ENCODE data around the gene CD72.
A peak's percentile ranks its signal among the peaks of the same experiment; 100 is the strongest.

The CD72 gene, protein sequence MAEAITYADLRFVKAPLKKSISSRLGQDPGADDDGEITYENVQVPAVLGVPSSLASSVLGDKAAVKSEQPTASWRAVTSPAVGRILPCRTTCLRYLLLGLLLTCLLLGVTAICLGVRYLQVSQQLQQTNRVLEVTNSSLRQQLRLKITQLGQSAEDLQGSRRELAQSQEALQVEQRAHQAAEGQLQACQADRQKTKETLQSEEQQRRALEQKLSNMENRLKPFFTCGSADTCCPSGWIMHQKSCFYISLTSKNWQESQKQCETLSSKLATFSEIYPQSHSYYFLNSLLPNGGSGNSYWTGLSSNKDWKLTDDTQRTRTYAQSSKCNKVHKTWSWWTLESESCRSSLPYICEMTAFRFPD

DNA sequence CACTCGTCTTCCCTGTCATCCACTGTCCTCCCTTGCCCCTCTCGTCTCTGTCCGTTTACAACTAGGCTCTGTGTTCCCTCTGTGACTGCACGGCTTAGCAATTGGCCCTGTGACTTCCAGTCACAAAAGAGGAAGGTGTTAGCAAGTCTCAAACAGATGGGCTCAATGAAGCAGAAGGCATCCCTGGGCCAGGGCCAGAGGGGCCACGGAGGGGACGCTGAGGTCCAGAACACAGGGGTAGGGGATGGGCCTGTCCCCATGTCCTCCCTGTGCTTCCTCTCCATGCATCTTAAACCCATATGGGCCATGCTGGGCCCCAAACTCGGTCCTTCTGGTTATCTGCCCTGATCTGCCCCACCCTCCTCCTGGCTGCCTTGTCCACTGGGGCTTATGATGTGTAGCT, at the start of gene CD72:
CD72 (minus strand) TSS at position 89 of the 403 bp plus-strand sequence. CDS start 110 bp downstream, outside the sequence.
- no peak for DNase-seq

DNA sequence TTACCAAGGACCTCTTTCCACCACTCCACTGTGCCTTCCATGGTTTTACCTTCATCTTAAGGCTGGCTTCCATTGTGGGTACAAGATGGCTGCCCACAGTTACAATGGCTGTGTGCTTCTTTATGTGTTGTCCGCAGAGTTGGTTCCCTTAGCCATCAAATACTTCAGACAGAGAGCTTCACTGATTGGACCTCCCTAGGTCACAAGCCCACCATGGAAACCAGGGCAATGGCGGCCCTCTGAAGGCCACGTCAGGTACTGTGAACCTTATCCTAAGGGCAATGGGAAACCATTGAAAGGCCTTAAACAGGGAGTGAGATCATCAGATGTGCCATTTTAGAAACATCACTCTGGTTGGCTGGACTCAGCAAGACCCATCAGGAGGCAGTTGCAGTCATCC, 49.7 kb upstream of the CD72 start:
- no peak for DNase-seq

DNA sequence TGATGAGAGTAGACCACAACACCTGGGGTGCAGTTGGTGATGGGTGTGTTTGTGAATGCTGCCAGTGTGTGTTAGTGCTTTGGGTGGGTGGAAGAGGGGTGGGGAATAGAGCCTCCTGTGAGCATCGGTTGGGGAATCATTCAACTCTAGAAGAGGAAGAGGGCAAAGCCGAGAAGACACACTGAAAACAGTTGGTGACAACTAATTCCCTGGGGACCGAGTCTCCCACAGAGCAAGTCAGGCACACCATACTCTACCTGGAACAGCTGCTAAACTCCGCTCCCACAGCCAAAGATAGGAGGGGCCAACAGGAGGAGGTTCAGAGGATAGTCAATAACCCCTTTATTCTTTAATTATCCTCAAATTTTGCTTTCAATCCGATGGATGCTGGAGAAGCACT, 48.3 kb upstream of the CD72 start:
- no peak for DNase-seq

DNA sequence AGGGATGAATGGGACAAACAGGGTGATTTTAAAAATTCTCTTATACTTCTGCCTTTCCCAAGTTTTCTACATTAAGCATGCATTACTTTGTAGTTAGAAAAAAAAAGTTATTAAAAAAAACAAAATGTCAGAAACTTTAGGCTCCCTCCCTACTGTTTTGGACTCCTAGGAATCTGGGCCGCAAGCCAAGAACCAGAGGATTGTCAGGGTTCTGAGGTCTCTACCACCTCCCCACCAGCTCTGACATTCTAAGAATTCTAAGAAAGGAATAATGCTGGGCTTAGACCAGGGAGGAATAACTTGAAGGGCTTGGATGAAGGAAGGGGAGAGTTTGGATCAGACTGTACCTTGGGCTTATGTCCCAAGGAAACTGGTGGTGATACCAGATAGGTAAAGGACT, 47.8 kb upstream of the CD72 start:
- DNase-seq = no peak

DNA sequence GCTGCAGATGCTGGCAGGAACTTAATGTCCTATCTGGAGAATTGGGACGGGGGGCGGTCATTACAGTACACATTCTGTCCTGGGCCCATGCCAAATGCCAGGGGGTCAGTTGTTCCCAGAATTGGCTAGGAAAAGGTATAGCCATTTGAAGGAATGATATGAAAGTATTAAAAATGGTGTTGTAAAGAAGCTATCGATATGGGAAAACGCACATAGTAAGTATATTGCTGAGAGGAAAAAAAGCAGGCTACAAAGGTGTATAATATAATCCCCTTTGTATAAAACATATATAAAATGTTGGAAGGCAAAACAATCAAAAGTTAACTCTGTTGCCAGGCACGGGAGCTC, 47.2 kb upstream of the CD72 start:
- no peak for DNase-seq

DNA sequence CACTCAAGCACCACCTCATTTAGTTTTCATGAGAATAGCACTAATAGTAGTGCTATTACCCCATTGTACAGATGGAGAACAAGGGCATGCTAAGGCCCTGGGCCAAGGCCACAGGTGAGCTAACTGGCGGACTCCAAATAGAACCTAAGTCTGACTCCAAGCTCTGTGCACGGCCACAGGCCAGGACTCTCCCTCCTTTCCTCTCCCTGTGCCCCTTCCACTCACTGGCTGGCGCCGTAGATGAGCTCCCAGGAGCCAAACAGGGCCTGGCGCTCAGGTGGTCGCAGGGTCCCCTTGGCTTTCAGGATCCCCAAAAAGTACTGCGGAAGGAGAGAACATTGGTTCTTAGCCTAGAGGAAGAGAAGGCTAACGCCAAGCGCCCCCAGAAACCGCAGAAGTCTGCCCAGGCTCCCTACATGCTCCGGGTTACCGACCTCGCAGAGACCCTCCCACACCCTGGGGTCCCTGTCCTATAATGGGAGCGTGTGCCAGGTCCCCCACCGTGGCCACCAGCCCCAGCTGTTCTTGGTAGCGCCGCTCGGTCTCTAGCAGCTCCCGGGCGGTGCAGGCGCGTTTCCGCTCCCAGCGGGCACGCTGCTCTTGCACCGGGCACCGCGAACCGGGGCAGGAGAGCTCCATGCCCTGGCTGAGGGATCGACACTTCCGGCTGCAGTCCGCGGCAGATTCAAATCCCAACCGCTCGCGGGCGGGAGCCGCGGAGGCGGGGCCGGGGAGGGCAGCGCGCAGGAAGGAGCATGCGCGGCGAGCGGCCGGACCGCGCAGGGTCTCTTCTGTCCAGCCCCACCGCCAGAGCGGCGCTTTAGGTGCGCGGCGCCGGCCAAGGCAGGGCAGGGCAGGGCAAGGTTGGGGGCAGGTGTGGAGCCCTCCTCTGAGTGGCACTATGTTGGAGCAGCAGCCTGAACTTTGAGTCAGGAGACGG, 46.6 kb upstream of the CD72 start, which contains the start of gene ARHGEF39:
ARHGEF39 (minus strand) TSS at position 665 of the 940 bp plus-strand sequence; CDS start at position 639, 26 bp downstream.
- peak; percentile 89 for DNase-seq

DNA sequence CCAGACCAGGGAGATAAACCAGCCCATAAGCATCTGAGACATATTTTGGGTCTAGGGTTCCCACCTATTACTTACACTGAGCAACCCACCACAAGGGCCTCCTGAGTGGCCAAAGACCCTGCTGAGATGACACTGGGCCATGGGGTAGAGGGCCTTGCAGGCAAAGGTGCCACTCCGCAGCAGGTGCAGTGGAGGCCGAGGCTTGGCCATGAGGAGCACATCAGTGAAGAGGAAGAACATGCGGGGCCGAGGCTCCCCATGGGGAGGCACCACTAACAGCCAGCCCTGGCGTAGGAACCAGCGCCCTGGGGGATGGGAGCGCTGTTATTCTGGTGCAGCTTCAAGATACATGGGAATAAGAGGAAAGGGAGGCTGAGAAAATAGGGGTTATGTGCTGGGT, 44.2 kb upstream of the CD72 start:
- DNase-seq = no peak

DNA sequence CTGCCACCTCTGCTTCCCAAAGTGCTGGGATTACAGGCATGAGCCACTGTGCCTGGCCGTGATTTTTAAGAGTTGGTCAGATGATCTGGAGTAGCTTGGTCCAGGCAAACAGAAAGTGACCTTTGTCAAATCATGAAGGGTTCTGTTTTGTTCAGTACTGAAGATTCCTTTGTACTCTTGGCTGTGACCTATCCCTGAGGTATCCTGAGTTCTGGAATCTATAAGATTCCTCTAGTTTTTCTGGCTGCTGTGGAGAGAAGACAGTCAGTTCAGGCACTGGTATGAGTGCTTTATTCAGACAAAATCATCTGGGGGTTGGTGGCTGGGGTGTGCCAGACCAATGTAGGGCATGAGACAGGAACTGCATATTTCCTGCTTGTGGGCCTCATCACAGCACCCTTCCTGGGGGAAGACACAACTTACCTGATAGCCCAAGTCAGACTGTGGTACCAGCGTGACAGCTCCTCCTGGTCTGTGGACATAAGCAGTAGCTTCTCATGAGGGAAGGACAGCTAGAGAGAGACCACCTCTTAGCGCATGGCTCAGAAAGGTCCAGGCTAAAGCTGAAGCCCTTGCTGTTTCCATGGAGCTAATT, 43.6 kb upstream of the CD72 start:
- DNase-seq = no peak

DNA sequence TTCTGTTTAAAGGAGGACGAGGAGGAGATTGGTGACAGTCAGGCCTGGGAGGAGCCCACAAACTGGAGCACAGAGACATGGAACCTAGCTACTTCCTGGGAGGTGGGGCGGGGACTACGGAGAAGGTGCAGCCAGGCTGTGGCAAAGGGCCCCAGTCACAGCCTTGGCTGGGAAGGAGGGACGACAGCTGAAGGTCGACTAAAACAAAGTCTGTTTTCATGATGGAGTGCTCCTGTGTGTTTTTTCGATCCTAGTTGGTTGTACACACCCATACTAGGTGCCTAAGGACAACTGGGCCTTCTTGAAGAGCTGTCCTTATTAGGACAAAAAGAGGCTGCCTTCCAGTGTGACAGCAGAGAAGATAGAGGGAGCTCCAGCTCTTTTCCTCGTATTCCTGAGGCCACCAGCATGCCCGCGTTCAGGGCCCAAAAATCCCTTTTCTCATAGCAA, 42.8 kb upstream of the CD72 start:
- no peak for DNase-seq

DNA sequence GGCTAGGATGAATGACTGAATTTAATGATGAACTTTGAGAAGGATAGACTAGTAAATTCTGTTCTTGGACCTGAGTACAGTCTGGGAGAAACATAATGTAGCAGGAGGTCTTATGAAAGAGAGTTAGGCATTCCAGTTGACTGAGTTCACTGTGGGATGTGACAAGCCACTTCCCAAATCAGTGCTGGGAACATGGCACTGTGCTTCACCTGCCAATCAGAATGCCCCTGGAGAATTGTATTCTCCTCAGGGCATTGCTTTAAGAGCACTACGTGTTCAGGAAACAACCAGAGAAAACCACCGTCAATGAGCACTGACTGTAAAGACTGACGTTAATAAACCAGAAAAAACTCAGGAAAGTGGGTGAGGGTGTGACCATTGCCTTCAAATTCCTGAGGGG, 41.1 kb upstream of the CD72 start:
- DNase-seq = no peak

DNA sequence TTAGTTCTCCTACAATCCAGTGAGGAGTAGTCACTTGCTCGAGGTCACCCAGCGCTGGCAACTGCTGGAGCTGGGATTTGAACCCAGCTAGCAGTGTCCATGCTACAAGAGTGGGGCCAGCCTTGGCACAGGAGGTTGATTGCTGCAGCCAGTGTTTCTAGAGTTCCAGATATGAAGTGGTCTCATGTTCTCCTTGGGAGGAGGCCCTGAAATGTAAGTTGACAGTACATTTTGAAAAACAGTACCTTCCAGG, 40.7 kb upstream of the CD72 start:
- DNase-seq = no peak

DNA sequence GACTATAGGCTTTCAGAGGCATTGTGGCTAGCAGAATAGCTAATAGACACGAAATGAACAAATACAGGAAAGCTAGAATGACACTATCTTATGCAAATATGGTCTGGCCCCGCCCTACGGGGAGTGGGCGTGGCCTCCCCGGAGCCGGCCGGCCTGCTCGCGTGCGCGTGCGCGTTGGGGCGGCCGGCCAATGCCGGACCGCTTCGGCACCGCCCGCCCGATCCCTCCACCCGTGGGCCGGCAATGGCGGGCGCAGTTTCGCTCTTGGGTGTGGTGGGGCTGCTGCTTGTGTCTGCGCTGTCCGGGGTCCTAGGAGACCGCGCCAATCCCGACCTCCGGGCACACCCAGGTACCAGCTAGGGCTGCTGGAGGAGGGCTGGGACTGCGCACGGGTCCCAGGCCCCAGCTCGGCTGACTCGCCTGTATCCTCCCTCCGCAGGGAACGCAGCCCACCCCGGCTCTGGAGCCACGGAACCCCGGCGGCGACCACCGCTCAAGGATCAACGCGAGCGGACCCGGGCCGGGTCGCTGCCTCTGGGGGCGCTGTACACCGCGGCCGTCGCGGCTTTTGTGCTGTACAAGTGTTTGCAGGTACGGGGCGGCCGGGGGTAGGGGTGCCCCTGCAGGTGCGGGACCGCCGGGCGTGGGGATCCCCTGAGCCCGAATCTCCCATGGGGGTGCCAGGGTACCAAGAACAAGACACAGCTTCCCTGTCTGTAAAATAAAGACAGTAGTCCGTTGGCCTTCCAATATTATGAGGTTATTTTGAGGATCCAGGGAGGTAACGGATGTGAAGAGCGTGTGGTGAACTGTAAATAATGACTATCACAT, 40.1 kb upstream of the CD72 start, which contains the start of gene CCDC107:
CCDC107 (plus strand) TSS at position 156 of the 831 bp plus-strand sequence; CDS start at position 244, 88 bp downstream.
- peak; percentile 93 for DNase-seq

DNA sequence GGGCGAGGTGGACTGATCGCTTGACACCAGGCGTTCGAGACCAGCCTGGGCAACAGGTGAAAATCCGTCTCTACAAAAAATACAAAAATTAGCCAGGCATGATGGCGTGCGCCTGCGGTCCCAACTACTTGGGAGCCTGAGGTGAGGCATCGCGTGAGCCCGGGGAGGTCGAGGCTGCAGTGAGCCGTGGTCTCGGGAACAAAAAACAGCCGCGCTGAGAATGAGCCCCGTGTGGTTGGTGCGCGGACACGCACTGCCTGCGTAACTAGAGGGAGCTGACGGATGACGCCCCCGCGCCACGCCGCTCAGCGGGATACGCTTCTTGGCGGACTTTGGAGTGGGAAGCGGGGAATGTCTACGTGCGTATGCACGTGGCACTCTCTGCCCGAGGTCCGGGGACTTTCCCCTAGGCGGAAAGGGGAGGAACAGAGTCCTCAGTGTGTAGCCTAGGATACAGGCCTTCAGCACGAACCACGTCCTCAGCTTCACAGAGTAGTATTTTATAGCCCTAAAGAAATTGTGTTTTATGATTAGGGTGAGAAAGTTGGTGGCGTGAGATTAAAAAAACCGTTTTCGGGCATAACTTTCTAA, 39.4 kb upstream of the CD72 start, which contains the start of gene RMRP:
RMRP (minus strand) TSS at position 474 of the 591 bp plus-strand sequence.
- DNase-seq = peak; percentile 96

DNA sequence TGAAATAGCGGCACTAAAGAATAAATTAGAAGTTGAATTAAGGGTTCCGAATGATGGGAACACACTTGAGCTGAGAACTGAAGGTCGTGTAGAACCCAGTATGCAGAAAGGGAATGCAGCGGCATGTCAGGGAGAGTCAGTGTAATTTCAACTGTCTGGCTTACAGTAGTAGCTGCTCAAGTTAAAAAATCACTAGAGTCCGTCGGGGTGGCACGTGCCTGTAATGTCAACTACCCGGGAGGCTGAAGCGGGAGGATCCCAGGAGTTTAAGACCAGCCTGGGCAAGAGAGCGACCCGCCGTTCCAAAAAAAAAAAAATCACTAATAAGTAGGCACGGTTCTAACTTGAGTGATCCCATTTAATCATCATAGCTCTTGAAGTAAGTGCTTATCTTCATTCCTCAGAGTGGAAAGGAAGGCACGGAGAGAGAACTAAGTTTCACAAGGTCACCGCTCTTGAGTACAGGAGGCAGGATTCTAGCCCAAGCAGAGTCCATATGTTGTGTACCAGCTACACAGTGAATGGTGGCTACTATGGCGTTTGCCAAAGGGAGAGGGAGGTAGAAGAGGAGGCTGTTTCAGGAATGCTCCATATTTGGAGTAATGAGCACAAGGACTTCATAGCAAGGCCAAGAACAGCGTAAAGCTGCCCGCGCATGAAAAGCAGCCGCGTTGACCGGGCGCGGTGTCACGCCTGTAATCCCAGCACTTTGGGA, 38.8 kb upstream of the CD72 start:
- DNase-seq = no peak

DNA sequence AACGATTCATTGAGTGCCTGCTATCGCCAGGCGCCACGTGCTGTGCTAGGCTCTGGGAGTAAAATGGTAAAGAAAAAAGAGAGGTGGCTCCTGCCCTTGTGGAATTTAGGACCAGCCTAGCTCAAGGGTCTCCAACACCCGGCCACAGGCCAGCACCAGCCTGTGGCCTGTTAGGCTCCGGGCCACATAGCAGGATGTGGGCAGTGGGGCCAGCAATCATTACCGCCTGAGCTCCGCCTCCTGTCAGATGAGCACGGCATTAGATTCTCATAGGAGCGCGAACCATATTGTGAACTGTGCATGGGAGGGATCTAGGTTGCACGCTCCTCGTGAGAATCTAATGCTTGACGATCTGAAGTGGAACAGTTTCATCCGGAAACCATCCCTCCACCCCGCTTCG, 38.1 kb upstream of the CD72 start:
- no peak for DNase-seq

DNA sequence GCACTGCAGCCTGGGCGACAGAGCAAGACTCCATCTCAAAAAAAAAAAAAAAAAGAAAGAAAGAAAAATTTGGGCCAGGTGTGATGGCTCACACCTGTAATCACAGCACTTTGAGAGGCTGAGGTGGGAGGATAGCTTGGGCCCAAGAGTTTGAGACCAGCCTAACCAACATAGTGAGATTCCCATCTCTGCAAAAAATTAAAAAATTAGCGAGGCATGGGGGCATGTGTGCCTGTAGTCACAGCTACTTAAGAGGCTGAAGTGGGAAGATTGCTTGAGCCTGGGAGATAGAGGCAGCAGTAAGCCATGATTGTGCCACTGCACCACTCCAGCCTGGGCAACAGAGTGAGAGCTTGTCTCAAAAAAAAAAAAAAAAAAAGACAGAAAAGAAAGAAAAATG, 35.4 kb upstream of the CD72 start:
- DNase-seq = no peak

DNA sequence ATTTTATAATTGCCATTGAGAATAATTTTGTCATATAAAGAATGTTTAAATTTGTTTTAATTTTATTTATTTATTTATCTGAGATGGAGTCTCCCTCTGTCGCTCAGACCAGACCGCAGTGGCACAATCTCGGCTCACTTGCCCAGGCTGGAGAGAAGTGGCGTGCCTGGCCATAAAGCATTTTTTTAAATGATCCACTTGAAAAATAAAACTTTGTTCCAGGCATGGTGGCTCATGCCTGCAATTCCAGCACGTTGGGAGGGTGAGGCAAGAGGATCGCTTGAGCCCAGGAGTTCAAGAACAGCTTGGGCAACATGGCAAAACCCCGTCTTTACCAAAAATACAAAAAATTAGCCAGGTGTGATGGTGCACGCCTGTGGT, 34.6 kb upstream of the CD72 start:
- DNase-seq = no peak

DNA sequence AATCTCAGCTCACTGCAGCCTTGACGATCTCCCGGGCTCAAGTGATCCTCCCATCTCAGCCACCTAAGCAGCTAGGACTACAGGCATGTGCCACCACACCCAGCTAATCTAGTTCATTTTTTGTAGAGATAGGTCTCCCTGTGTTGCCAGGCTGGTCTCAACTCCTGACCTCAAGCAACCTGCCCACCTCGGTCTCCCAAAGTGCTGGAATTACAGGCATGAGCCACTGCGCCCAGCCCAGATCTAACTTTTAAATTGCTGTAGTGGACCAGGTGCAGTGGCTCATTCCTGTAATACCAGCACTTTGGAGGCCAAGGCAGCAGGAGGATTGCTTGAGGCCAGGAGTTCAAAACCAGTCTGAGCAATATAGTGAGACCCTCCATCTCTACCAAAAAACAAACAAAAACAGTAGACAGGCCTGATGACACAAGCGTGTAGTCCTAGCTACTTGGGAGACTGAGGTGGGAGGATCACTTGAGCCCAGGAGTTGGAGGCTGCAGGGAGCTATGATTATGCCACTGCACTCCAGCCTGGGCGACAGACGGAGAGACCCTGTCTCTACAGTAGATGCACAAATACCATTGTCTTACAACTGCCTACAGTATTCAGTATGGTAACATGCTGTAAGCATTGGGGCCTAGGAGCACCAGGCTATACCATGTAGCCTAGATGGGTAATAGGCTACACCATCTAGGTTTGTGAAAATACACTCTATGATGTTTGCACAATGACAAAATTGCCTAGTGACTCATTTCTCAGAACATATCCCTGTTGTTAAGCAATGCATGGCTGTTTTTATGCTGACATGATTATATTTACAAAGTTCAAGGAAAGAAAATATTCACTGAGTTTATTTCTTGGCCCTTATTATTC, 34.0 kb upstream of the CD72 start:
- DNase-seq = no peak

DNA sequence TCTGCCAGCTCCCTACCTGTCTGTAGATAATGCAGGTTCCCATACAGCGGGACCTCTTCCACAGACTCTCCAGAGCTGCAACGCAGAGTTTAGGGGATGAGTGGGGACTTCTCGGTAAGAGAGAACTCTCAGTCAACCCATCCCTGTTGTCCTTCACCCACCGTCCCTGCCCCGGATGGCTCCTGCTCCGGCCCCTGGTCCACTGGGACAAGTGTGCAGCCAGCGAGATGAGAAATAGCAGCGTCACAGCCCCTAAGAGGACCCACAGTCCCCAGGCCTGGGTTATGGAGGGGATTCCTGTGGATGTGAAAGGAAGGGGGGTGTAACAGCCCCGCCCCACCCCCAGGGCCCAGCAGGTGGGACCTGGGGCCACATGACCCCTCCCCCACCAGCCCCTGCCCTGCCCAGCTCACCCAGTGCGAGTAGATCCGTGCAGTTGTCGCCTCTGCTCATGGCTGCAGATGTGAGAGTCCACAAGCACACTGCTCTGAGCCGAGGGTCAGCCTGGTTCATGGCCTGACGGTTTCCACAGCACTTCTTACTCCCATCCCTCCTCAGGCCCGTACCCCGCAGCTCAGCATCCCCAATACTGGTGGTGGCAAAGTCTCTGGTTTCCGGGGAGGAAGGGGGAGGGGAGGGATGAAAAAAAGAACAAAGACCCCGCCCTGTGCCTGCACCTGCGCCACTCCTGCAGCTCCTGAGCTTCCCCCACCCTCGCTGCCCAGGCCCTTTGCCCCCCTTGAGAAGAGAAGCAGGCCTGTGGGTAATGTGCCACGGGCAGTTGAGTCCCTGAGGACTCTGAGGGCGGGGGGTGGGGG, 32.3 kb upstream of the CD72 start, which contains the start of gene SIT1:
SIT1 (minus strand) TSS at position 591 of the 818 bp plus-strand sequence; CDS start at position 513, 78 bp downstream.
- DNase-seq = peak; percentile 72
